Stimulated activated CD8-positive, alpha-beta memory T cell treated with anti-CD3 and anti-CD28 coated beads, Interleukin-12 subunit alpha, Interleukin-12 subunit beta, amount 100 ng/mL, for 4 hours (primary cell): Measurements from ENCODE around the gene ESPN.
A peak's percentile ranks its signal among the peaks of the same experiment; 100 is the strongest.
"Not testable (repeated sequence)": the region's sequence is repeated elsewhere in the genome, so short reads cannot be mapped to it uniquely, and the experiment has no call there.

ENCODE experiments used
- DNase-seq: peaks from one replicate; pipeline ENCODE4 v3.0.0-alpha.2; 2020; ENCODE audit warnings: low read depth

ESPN gene

GRCh38 chr1:6485168-6486101 is 60.9 kb downstream of the ESPN start:
- no peak for DNase-seq

GRCh38 chr1:6486433-6487011 is 61.9 kb downstream of the ESPN start:
- peak; percentile 63 for DNase-seq

DNA sequence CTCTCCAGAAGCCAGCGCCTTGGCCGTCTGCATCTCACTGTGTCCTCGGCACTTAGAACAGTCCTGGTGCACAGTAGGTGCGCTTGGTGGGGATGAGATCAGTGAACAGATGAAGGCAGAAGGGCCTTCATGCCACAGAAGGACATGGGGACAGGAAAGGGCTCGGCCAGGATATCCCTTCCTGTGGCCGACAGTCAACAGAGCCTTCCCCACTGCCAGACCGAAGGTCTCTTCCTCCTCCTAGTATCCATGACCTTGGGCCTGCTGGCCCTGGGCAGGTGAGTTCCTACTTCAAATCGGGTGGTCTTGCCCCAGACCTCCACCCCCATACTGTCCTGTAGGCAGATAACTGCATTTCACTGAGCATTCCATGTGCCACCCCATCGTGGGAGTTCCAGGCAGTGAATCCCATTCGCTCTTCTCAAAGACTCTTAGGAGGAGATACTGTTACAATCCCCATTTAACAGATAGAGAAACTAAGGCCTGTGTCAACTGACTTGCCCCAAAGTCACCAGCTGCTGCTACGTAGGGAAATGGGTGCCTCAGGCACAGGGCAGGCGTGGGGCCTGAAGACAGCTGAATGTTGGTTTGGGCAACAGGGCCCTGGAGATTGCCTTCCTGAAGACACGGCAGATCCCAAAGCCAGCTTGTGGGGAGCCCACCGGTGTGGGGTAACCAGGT is 63.4 kb downstream of the ESPN start:
- DNase-seq: no peak

DNA sequence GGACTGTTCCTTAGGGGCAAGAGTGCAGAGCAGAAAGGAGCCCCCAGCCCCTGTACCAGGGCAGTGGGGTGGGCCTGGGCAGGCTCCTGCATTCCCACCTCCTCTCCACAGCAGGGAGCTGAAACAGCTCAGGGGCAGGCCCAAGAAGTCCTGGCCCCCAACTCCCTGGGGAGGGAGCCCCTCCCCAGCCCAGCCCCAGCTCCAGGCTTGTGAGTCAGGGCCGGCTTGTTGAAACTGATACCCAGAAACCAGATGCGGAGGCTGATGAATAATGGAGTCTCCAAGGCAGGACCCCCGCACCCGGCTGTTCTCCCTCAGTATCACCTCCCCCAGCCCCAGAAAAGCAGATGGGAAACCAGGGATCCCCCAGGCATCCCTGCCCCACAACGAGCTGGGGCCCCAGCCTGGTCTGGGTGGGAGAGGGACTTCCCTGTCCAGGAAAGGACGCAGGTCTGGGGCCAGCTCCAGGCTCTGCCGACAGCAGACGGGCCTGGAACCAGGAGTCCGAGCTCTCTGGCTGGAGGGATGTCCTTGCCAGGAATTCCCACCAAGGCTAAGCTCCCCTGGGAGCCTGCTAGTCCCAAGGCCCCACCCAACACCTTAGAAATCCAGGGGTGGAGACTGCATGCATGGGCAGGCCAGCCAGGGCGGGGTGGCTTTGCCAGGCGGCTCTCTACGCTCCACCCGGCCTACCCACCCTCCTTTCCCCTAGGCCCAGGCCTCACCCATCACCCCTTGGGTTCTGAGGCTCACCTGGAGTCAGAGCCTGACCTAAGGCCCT is 64.2 kb downstream of the ESPN start:
- no peak for DNase-seq

GRCh38 chr1:6489383-6489765 is 64.8 kb downstream of the ESPN start:
- DNase-seq: no peak

DNA sequence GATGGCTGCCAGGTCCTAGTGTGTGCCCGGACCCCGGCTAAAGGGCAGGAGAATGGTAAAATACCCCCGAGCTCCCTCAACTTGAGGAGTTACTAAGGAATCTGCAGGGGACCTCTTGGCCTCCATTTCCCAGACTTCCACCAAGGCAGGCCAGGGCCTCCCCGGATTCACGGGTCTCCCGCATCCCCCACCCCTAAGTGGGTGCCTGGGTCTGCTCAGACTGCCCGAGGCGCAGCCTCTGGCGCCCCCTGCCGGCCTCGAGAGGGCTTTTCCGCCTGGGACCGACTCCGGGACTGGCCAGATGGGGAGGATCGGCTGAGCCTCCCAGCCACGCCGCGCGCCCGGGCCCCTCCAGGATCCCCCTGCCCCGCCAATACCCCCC is 65.2 kb downstream of the ESPN start:
- DNase-seq: peak; percentile 51

DNA sequence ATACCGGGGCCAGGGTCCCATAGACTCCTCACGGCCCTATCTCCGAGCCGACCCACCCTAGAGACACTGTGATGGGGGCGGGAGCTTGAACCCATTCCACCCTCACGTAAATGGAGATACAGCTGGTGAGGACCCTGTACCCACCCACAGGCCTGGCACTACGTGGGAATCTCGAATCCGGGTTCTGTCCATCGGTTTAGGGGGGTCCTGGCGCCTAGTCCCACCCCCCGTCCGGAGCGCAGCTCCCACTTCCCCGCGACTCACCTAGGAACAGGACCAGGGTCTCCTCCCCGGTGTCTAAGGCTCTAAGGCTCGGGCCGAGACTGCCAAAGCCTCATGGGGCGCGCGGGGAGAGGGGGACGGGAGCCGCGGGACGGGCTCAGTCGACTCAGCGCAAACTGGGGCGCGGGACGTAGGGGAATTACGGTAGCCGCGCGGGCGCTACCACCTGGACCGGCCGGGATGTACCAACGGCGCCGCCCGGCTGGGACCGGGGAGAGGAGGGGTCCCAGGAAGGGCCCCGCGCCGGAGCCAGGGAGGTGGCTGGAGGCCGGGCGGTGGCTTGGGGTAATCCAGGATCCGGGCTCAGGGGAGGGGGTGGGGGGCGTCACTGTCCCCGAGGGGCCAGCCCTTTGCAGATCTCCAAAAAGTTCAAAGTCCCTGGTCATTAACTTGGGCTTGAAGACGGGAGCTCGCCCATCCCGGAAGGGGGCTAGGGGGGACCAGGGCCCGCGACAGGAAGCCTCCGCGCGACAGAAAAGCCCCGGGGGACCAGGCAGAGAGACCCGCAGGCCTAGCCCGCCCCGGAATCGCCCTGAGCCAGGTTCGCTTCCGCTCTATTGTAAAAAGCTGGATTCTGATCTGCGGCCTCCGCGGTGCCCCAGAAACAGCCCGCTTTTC is 65.9 kb downstream of the ESPN start:
- DNase-seq: peak; percentile 25

GRCh38 chr1:6491081-6491449 is 66.5 kb downstream of the ESPN start:
- no peak for DNase-seq

DNA sequence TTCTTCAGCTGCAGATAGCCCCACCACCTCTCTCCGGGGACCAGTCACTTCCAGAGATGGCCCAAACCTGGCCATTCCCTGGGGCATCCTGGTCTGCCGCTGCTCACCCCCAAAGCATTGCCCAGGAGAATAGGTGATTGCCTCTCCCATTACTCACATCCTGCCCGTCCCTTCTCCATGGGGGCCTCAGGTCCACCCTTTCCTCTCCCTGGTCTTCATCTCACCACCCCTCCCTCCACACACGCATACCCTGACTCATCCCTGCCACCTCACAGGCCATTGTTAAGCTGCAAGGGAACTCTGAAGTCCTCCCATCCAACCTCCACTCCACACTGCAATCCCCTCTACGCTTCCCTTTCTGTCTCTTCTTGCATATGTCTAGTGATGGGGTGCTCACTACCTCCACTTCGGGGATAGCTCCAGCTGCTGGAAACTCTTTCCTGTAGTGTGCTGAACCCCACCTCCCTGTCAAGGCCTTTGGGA is 66.9 kb downstream of the ESPN start, which contains the start of gene PLEKHG5:
Gene PLEKHG5 (minus strand): TSS at position 188 of the 483 bp plus-strand sequence. CDS start 14,096 bp downstream, outside the sequence.
- DNase-seq: no peak

DNA sequence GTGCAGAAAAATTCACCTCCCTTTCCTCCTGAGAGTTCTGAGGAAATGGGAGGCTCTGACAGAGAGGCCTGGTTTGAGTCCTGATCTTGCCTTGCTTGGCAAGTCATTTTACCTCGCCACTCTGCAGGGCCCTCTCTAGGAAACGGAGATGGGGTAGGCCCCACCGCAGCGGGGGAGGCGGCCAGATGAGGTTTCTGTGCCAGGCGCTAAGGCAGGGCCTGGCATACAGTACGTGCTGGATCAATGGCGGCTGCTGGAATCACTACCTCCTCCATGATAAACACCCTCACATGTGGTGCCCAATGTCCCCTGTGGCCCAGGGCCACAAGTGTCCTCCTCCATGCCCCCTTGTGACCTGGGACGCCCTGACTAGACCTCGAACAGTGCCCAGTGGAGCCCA is 67.4 kb downstream of the ESPN start:
- DNase-seq: no peak

- not testable (repeated sequence) for DNase-seq
Observed at GRCh38 chr1:6493834-6494223, 69.3 kb downstream of the ESPN start.

GRCh38 chr1:6494627-6495026 is 70.1 kb downstream of the ESPN start:
- DNase-seq: no peak

DNA sequence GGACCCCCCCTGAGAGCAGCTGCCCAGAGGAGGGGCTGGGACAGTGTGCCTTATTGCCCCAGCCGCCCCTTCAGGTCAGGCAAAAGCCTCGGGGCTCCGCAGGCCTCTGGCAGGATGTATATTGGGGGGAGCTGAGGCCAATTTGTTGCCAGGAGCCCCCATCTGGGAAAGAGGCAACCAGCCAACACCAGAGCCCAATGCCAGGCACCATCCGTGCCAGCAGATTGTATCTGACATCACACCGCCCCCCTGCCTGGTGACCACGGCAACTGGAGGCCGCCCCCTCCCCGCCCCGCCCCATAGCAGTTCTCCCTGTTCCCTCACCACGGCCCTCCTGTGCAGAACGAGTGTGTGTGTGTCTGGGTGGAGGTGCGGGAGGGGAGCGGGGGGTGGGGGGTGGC is 70.5 kb downstream of the ESPN start:
- no peak for DNase-seq

GRCh38 chr1:6495540-6496364 is 71.2 kb downstream of the ESPN start:
- DNase-seq: no peak

GRCh38 chr1:6496365-6496721 is 71.8 kb downstream of the ESPN start:
- DNase-seq: no peak

DNA sequence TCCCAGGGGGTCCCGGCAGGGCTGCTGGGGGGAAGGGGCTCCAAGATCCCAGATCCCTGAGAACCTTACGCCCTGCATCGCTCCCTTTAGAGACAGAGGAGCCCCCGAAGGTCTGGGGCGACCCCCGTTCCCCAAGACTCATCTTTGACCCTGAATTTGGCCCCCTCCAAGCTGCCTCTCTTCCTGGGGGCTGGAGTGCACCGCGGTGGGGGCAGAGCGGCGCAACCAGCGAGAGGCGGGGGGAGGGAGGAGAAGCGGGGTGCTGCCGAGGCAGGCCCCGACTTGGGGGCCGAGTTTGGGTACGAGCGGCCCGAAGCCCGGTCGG is 72.3 kb downstream of the ESPN start:
- no peak for DNase-seq

DNA sequence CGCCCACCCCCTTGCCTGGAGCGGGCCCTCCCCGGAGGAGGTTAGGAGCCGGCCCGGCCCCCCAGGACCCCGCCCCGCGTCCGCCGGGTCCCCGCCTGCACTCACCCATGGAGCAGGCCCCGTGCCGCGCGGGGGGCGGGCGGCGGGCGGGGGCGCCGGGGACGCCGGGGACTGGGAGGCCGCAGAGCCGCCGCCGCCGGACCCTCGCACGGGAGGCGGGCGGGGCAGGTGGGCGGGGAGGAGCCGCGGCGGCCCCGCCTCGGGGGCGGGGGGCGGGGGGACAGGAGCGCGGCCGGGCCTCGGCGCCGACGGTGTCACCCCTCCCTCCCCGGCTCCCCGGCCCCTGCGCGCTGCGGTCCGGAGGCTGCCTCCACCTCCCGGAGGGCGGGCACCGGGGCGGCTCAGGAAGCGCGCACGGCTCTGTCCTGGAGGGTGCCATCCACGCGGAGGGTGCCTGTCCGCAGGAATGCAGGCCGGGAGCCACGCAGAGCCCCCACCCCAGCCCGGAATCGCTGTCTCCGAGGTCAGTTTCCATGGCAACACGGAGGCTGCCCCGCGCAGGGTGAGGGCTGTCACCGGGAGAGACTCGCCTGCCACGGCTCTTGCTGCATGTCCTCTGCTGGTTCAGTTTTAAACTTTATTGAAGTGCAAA is 72.8 kb downstream of the ESPN start:
- DNase-seq: peak; percentile 27

DNA sequence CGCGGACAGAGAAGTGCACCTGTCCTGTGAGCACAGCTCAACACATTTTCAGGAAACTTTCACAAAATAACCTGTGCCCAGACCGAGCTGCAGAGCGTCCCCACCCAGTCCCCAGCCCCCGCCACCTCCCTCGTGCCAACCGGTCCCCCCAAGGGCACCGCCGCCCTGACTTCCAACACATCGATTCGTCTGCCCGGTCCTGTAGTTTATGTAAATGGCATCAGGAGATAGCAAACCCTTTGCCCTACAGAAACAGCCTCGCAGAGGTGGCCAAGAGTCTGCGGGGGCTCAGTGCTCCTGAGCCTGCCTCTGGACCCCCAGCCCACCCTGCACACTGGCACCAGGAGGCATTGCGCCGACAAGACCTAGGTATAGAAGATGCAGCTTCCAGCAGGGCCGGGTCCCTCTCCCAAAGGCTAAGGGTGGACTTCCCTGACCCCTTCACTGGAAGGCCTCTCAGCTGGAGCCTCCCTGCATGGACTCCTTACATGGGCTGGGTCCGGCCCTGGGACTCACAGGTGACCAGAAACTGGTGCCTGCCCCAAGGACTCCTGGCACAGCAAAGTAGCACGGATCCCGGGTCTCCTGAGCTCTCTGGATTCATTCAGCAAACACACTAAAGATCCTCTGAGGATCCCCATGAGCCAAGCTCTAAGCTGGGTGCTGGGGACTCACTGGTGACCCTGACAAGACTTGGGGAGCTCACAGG is 73.4 kb downstream of the ESPN start:
- DNase-seq: no peak

DNA sequence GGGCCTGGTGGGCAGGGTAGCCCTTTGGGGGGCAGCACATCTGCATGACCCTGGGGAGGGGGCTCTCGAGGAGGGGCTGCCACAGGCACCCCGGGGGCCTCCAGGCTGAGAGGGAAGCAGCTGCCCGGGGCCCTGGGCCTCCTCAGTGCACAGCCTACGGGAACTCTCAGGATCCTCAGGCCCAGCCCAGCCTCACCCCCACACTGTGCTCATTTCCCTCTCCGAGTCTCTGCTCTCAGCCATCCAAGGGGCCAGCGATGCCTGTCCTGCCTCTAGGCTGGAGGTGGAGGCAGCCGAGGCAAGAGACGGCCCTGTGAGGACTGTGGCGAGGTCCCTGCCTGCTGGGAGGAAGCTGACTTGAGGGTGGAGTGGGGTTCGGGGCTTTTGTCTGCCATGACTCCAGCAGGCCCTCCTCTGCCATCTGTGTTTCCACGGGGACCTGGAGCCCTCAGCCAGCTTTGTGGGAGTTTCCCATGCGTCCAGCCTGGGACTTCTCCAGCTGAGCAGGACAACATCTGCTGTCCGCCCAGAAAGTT is 74.1 kb downstream of the ESPN start:
- no peak for DNase-seq
